AG04449 (cell line): ENCODE measurements around the gene ZBTB7C.

Experiments used
- CTCF ChIA-PET: fragments of 350-600 bp; formaldehyde crosslinking; extraction: SDS; loops from one replicate; lab custom pipeline; 2021; ENCODE audit warnings: antibody characterized with exemption; lab: Yijun Ruan, JAX
- POLR2A ChIA-PET: fragments of 400-600, 350-600 bp; formaldehyde crosslinking; extraction: SDS; loops from one replicate; lab custom pipeline; 2020; ENCODE audit warnings: antibody characterized with exemption, inconsistent platforms; lab: Yijun Ruan, JAX
- DNase-seq: peaks from one replicate; pipeline ENCODE4 v3.0.0-alpha.2; 2010; ENCODE audit warnings: low read depth, low spot score
- H3K4me3 ChIP-seq: 2 replicates; pipeline ENCODE4 v1.5.1; 2011; ENCODE audit warnings: low read depth, mild to moderate bottlenecking, control low read depth, low read length
- CTCF ChIP-seq: IDR thresholded peaks from one replicate; pipeline ENCODE4 v1.5.1; 2011; ENCODE audit warnings: mild to moderate bottlenecking, moderate library complexity, low read length, control low read depth, inconsistent platforms; ENCODE audit not compliant: insufficient read depth; ENCODE audit errors: missing control alignments

The ZBTB7C gene

GRCh38 chr18:48340560-48340959, 68.6 kb downstream of the ZBTB7C start:
- CTCF ChIA-PET, result interaction anchor here (1.0 to 1.7 kb wide), 2 partner anchors 106 to 311 kb away, joined by 3 read pairs; no protein-coding TSS in a partner anchor
- H3K4me3 ChIP-seq, result no peak overlapping the region
- no peak for TF ChIP-seq CTCF
- DNase-seq, result no peak
- POLR2A ChIA-PET, result no interaction called here

GRCh38 chr18:48339692-48340091, 69.5 kb downstream of the ZBTB7C start:
- ChIA-PET POLR2A (no interaction called here), CTCF (no interaction called here)
- no peak for DNase-seq
- H3K4me3 ChIP-seq, result no peak overlapping the region
- TF ChIP-seq CTCF, result no peak

GRCh38 chr18:48338915-48339314, 70.3 kb downstream of the ZBTB7C start:
- ChIA-PET CTCF (no interaction called here), POLR2A (no interaction called here)
- no peak for TF ChIP-seq CTCF
- H3K4me3 ChIP-seq, result no peak overlapping the region
- DNase-seq, result no peak

- POLR2A ChIA-PET, result no interaction called here
- no peak for TF ChIP-seq CTCF
- DNase-seq, result no peak
- CTCF ChIA-PET, result interaction anchor here (1.3 to 1.4 kb wide), 2 partner anchors 18 to 107 kb away, joined by 4 to 5 read pairs; no protein-coding TSS in a partner anchor
- H3K4me3 ChIP-seq, result no peak overlapping the region
Observed at GRCh38 chr18:48337053-48337452, 72.1 kb downstream of the ZBTB7C start.

- CTCF ChIA-PET, result interaction anchor here (1.3 to 1.4 kb wide), 2 partner anchors 17 to 106 kb away, joined by 4 to 5 read pairs; no protein-coding TSS in a partner anchor
Observed at GRCh38 chr18:48336332-48336731, 72.9 kb downstream of the ZBTB7C start.

GRCh38 chr18:48335829-48336228, 73.4 kb downstream of the ZBTB7C start:
- DNase-seq, result no peak
- no peak for TF ChIP-seq CTCF
- CTCF ChIA-PET, result interaction anchor here (1.3 to 1.4 kb wide), 2 partner anchors 16 to 106 kb away, joined by 4 to 5 read pairs; no protein-coding TSS in a partner anchor
- H3K4me3 ChIP-seq, result no peak overlapping the region
- POLR2A ChIA-PET, result no interaction called here

More at GRCh38 chr18:48336332-48336731, 72.9 kb downstream of the ZBTB7C start:
- no peak overlapping the region for H3K4me3 ChIP-seq
- POLR2A ChIA-PET, result no interaction called here
- no peak for TF ChIP-seq CTCF
- DNase-seq, result no peak
